Measurements from ENCODE around the gene MTUS2.
"Not testable (repeated sequence)": the region's sequence is repeated elsewhere in the genome, so short reads cannot be mapped to it uniquely, and the experiment has no call there.

Gene MTUS2

GRCh38 chr13:29210676-29211075 lies 390.5 kb downstream of the MTUS2 start:
- DNase-seq, result no peak

GRCh38 chr13:29211162-29211561 lies 391.0 kb downstream of the MTUS2 start:
- DNase-seq, result not testable (repeated sequence)

- DNase-seq, result no peak
These were observed 402.3 kb downstream of the MTUS2 start for GRCh38 chr13:29222458-29222857.

GRCh38 chr13:29224206-29224605 lies 404.1 kb downstream of the MTUS2 start:
- DNase-seq, result no peak

GRCh38 chr13:29227576-29227975 lies 407.4 kb downstream of the MTUS2 start:
- no peak for DNase-seq

GRCh38 chr13:29230299-29230845 lies 410.2 kb downstream of the MTUS2 start:
- no peak for DNase-seq

GRCh38 chr13:29239653-29240525 lies 419.8 kb downstream of the MTUS2 start:
- DNase-seq, result no peak

GRCh38 chr13:29254626-29255370 lies 434.7 kb downstream of the MTUS2 start:
- DNase-seq, result no peak

- no peak for DNase-seq
These were observed 435.4 kb downstream of the MTUS2 start for GRCh38 chr13:29255567-29255966.

GRCh38 chr13:29260684-29261083 lies 440.5 kb downstream of the MTUS2 start:
- no peak for DNase-seq

- no peak for DNase-seq
These were observed 446.1 kb downstream of the MTUS2 start for GRCh38 chr13:29266261-29266660.

GRCh38 chr13:29266756-29267733 lies 446.9 kb downstream of the MTUS2 start:
- peak in 6 of 56 donors; percentile 2 to 26 (median 6) for DNase-seq

GRCh38 chr13:29270271-29270985 lies 450.3 kb downstream of the MTUS2 start:
- peak in 1 of 56 donors; percentile 2 for DNase-seq

- no peak for DNase-seq
These were observed 451.5 kb downstream of the MTUS2 start for GRCh38 chr13:29271606-29272005.

GRCh38 chr13:29279356-29280254 lies 459.5 kb downstream of the MTUS2 start:
- no peak for DNase-seq

- no peak for DNase-seq
These were observed 461.9 kb downstream of the MTUS2 start for GRCh38 chr13:29281932-29282495.

- no peak for DNase-seq
These were observed 464.6 kb downstream of the MTUS2 start for GRCh38 chr13:29284726-29285125.

GRCh38 chr13:29287237-29287636 lies 467.1 kb downstream of the MTUS2 start:
- no peak for DNase-seq

- DNase-seq, result no peak
These were observed 471.9 kb downstream of the MTUS2 start for GRCh38 chr13:29292045-29292444.

Measured in nucleus accumbens (tissue), 56 donors.